ENCODE results near the gene MARCKSL1.

GRCh38 chr1:32331549-32331948 is 4.5 kb downstream of the MARCKSL1 start:
- TF ChIP-seq CTCF (conservative IDR thresholded peaks at IDR 0.05; ENCODE audit: low read depth, low read length) (no peak), EZH2 (IDR thresholded peaks at IDR 0.05; ENCODE audit: borderline replicate concordance, low read depth, low read length, poor library complexity, severe bottlenecking) (no peak)
